NCI-H1417 (cell line): ENCODE data around the gene MCU.

Experiments
- DNase-seq, 3 experiments: peaks; one replicate each; lab custom pipeline; 2025; lab: John Stamatoyannopoulos, UW

The MCU gene

DNA sequence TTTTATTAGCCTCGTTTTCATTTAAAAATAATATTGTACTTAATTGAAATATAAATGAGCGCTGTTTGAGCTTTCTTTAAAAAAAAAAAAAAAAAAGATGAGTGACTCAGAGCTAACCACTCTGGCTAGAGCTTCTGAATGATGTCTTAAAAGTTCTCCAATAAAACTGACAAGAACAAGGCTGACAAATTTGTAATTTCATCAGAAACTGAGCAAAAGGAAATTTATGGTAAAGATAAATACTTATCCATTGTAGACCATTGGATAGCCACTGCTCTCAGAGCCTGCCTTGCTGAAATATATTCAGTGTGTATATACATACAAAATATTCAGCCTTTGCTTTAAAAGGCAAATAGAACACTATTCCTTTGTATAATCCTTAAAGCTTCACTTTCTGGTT is 110.4 kb downstream of the MCU start:
- no peak for DNase-seq

DNA sequence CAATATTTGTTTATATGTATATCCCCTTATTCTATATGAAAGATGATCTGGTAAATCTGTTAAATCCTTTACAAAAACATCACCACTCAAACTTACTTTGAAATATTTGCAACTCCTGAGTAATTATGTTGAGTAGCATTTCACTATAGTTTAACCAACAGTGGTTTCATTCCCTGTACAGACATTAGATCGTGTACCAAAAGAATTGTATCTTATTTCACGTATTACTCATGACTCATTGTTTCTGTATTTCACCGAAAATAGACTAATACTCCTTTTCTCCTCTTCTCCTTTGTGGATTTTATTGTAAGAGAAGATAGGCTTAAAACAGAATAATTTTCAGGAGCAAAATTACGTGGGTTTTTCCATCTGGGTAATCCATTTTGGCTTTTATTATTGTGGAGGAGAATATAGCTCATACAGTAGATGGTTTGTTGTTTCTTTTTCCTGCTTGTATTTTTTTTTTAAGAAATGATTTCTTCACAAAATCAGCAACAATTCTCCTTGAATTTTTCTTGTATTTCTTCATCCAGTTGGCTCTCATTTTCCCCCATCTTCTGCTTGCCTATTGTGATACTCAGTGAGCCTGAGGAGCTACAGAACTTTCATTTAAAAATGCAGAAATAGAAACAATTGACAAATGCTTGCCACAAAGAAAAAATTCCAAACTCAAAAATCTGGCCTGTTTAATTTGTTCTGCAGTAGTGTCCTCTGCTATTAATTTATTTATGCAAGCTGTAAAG is 111.0 kb downstream of the MCU start:
- no peak for DNase-seq

DNA sequence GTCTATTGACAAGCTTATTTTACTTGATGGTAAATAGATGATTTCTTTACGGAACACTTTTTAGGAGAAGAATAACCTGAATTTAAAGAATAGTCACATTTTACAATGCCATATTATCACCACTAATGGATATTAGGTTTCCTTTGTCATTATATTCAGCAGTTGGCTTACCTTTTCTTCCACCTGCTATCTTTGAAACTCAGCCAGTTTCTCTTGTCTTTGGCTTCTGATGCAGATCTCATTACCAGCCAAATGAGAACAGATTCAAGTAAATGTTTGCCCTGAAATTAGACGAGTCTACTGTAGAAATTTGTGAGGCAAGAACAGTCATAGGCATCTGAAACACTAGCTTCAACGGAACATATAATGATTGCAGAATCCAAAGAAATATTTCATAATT is 116.1 kb downstream of the MCU start:
- DNase-seq = peak in 1 of 3 experiments; percentile 27

DNA sequence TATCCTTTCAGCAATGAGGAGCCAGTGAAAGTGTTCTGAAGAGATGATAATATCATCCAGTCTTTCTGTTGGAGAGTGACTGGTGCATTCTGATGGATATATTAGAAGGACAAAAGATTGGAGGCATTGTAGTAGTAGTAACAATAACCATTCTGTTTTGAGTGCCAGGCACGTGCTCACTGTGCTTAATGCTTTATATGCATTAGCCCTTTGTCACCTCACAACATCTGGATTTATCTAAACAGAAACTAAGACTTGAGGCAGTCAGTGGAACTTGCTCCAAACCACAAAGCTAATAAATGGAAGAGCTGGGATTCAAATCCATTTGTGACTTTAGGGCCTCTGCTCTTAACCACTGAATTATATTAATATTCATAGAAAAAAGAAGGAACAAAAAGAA is 117.1 kb downstream of the MCU start:
- DNase-seq = no peak

DNA sequence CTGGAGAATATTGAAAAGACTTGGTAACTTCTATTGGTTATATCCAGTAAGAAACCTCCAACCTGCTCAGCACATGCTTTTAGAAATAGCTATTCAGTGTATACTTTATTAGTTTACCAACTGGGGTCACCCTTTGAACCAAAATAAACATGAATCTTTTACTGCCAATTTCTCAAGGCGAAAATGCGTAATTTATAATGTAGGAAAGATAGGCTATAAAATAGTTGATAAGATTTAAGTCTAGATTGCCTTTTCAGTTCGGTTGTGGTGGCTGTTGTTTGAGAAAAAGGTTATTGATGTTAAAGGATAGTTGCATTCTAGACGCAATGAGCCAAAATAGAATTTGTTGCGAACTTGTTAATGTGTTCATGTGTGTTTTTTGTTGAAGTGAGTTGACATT is 119.0 kb downstream of the MCU start:
- DNase-seq = no peak

DNA sequence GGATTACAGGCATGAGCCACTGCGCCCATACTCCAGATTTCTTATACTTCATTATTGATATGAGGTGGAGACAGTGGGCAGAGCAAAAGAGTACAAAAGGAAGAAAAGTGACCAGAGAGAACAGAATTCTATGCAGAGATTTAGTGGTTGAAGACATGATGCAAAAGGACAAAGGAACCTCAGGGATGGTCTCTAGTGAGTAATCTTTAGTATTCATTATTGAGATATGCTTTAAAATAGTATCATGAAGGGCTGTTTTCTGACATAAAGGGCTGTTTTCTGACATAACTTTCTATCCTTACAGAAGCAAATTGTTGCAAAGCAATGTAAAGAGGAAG is 120.4 kb downstream of the MCU start:
- DNase-seq = no peak

DNA sequence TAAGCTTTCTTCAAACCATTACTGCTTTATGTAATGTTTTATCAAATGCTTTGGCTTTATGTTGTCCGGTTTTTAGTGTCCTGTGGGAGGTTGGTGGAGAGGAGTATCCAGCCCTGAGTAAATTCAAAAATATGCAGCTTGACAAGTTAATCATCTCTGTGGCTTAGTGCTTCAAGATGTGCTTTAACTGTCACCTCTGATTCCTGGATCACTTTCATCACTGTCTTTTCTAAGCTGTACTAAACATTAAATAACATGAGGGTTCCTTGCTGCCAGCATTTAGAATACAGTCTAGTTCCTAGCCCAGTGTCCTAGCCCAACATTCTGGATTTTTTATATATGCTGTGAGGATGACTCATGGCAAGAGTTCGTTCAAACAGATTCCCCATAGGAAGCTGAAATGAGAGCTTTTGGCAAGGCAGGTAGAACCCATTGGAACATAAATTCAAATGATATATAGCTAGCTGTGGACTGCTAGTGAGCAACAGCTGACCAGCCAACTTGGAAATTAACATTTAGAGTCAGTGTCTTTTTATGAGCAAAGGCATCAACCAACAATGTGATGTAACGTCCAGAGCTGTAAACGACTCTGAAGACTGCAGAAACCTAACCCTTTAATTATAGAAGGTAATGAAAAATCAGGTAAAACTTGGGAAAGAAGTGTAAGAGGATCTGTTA is 120.9 kb downstream of the MCU start:
- DNase-seq = no peak

DNA sequence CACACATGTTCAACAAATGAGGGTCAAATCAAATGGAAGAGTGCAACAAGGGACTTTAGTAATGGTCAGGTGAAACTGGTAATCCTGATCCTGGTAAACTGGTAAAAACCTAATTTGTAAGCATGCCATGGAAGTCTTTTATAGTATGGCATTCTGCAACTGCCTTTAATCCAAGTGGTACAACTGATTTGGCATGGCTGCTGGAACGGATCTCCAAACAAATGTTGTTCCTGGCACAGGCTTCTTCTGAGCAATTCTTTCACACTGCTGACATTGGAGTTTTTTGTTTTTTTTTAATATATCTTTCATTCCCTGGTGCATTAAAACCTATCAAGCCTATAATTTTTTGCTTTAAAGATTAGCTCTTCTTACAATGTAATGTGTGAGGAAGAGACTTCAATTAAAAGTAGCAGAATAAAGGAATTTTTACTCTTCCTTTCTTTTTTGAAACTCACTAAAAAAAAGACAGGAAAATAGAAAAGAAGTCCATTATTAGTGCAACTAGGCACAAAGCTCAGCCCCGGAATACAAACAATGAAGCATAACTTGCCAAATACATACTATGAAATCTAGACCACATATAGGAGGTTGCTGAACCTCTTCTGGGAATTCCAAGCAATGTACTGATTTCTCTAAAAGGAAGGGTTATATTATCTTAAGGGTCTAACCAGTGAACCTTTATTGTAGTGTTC is 122.3 kb downstream of the MCU start:
- no peak for DNase-seq

DNA sequence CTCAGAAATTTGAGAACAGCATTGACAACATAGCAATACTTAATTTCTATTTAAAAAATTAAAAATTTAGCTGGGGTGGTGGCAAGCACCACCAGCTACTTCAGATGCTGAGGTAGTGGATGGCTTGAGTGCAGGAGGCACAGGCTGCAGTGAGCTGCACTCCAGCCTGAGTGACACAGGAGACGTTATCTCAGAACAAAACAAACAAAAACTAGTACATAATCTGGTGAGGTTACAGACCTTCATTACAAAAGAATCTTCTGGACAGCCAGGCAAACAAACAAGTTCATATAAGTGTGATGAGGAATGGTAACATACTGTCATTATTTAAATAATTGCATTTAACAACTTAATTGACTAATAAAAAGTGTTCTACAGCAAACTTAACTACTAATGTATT is 124.6 kb downstream of the MCU start:
- DNase-seq = no peak

DNA sequence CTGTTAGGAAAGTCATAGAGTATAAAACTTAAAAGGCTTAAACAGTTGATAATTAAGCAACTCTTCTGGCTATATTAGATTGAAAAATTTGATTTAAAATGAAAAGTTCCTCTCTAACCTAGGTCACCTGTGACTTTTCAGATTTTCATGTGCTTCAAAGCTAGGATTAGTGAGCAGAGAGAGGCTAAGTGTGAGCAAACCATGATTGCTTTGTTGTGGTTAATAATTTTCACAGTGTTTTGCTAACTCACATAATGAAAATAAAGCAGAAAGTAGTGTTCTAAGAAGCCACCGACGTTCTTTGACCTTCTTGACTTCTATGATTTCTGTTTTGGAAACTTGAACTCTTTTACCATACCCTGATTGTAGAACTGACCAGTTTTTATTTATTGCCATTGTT is 126.1 kb downstream of the MCU start:
- no peak for DNase-seq

DNA sequence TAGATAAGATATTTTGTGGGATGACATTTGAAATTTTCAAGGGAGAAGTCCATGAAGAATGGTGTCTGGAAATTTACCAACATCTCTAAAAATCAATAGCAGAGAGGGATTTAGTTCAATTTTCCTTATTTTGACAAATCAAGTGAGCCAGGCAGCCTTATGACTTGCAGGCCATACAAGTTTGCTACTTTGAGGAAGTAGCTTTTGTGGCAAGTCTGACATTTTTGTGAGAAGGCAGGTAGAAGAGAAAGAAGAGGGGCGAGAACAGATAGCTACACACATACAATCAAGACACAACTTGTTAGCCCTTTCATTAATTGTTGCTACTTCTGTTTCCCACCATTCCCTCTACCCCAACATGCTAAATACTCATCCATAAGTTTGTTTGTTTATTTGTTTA is 127.1 kb downstream of the MCU start:
- no peak for DNase-seq

DNA sequence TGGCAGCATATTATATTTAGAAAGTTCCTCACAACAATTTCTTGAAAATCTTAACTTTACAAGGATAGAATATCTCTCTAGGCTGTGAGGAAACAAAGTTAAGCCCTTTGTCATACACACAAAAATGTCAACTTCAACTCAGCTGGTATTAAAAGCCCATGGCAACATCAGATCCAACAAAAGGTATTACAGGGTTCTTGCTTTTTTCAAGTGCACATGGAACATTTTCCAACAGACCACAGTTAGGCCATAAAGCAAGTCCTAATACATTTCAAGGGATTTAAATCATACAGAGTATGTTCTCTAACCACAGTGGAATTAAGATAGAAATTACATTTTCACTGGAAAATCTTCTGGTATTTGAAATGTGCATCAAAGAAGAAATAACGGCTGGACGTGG is 129.7 kb downstream of the MCU start:
- no peak for DNase-seq

DNA sequence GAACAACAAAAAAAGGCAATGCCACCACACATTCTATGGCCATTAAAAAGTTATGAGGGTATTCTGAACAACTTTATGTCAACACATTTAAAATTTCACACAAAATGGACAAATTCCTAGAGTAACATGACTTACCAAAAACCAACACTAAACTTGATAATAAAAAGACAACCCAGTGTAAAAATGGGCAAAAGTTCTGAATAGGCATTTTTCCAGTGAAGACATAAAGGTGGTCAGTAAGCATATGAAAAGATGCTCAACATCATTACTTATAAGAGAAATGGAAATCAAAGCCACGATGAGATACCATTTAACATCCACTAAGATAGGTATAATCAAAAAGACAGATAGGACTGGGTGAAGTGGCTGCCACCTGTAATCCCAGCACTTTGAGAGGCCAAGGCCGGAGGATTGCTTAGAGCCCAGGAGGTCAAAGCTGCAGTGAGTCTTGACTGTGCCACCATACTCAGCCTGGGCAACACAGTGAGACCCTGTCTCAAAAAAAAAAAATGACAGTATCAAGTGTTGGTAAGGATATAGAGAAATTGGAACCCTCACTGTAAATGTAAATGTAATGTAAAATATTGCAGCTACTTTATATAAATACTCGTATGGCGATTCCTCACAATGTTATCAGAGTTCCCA is 130.5 kb downstream of the MCU start:
- DNase-seq = no peak

DNA sequence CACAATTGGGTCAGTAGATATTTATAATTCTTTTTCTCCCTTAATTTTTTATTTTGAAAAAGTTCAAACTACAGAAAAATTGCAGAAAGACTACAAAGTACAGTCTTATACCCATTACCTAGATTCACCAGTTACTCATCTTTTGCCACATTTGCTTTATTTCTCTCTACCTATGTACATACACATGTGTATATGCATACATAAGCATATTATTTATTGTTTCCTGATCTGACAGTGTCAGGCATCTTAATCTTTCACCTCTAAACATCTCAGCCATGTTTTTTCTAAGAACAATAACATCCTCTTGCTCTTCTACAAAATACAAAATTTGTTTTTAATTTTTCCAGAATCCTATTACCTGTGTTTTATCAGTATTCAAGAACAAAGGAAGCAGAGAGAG is 133.2 kb downstream of the MCU start:
- DNase-seq = no peak

DNA sequence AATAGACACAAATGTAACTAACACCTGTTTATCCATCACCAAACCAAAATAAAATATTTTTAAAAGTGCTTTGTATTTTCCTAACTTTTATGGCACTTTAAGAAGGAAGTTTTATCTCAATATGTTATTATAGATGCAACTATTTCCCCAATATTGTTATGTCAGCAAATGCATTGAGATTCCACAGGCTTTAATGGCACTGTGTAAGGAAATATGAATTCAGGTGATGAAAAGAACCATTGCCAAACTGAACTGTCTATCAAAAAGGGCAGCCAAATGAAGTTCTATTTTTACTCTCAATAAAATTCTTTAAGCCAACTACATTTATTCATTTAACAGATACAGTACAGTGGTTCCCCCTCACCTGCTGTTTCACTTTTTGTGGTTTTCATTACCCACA is 134.4 kb downstream of the MCU start:
- no peak for DNase-seq

DNA sequence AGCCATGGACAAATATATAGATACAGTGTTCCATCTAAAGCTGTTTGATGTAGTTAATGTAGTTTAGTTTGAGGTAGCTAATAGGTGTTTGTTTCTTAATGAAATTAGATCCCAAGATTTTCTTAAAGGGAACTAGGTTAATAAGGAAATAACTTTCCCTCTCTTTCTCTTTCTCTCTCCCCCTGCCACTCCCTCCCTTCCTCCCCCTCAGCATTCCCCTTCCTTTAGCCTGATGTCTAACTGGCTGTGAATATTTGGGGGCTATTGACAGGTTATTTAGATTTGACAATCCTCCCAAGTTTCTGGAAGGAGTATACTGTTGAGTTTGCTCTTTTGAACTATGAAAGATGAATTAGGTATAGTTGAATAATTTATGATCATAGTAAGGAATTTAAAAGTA is 136.4 kb downstream of the MCU start:
- no peak for DNase-seq

DNA sequence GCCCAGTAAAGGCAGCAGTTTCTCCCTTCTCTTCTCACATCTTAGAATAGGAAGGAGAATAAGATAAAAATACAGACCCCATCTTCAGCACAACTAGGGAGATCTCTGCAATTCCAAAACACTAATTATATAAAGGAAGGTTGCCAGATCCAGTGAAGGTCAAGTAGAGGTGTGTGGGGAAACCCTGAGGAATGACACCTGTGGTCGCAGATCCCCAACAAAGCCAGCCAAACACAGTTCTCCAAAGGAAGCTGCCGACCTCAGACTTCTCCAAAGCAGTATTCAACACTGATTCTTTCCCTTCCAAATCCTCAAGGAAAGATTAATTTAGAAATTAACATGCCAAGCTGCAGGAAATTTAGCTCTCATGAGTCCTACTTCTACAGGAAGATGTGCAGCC is 138.7 kb downstream of the MCU start:
- no peak for DNase-seq

DNA sequence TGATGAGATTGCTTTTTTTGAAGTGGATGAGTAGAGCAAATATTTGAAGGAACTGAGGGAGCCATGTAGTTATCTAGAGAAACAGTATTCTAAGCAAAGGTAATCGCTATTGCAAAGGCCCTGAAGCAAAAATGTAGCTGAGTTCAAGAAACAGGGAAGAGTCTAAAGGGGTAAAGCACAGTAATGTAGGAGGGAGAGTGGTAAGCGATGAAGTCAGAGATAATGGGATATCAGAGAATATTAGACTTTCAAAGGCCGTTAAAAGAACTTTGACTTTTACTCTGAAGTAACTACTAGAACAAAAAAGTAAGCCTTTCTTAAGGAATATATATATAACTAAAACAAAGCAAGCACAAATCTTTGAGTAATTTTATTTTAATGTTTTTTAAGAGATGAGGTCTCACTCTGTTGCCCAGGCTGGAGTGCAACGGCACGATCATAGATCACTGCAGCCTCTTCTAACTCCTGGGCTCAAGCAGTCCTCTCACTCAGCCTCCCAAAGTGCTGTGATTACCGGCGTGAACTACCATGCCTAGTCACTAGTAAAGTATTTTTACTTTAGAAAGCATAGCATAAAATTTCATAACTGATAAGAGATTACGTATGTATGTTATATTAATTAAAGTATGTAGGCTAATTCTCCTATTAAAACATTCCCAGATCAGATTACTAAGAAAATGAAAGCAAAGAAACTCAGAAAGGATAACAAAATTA is 139.9 kb downstream of the MCU start:
- DNase-seq = no peak

DNA sequence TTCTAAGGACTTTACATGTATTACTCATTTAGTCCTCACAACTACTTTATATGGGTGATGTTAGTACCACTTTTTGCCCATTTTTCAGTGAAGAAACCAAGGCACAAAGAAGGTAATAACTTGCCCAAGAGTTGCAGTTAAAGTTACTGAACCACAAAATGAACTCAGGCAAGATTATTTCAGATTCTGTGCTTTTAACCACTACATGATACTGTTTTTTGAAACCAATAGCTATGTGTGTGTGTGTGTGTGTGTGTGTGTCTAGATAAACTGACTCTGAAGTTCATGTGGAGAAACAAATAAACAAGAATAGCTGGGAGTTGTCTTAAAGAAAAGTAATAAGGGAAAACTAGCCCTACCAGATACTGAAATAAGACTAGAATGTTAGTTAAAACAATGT is 140.8 kb downstream of the MCU start:
- no peak for DNase-seq

DNA sequence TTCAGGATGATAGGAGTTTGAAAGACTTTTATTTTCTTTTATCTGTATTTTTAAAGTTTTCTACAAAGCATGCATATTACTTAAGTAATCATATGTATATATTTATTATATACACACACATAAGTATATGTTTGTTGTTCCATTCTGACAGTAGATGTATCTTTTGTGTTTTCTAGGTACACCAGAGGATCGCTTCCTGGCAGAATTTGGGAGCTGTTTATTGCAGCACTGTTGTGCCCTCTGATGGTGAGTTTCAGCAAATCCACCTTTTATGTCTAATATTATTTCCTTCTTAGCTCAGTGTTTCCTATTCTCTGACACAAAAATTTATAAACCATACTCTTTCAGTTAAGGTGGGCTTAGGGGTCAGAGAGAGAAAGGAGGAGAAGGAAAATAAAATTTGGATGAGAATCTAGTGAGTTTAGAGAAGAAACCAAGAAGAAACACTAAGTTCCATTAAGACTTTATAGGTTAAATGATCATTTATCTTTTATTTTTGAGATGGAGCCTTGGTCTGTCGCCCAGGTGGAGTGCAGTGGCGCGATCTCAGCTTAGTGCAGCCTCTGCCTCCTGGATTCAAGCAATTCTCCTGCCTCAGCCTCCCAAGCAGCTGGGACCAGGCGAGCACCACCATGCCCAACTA is 142.4 kb downstream of the MCU start:
- DNase-seq = peak; percentile 13 to 72 (median 19)

DNA sequence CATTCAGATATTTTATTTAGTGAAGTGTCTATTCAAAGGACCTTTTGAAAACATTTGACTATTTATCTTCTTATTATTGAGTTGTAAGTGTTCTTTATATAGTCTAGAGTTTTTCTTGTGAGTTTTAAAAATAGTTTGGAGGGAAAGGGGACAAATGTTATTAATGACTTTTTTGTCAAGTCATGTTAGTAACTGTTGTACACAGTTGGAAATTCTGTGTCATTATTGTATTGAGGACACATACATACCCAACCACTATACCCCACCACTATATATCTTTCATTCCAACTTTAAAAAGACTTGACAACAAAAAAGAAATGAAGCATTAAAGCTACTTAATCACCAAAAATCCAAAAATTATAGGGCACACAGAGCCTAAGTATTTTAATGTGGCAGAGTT is 148.4 kb downstream of the MCU start:
- DNase-seq = no peak

DNA sequence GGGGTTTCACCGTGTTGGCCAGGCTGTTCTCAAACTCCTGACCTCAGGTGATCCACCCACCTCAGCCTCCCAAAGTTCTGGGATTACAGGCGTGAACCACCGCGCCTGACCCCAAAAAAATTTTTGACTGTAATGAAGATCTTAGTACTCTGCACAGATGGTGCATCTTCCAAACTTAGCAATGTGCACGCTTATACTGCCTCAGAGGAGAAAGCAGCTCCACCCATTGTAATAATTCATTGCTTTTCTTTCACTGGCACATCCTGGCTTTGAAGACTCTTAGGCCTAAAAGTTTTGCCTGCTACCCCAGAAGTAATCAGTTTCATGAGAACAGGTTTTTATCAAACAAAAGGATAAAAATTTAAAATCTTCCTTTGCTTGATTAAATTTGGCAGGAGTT is 149.5 kb downstream of the MCU start:
- no peak for DNase-seq
